HAP-1 (cell line): ENCODE data around the gene S100A1.
"Not testable (repeated sequence)": the region's sequence is repeated elsewhere in the genome, so short reads cannot be mapped to it uniquely, and the experiment has no call there.

Experiments
- DNase-seq, 2 experiments: peaks; one replicate each; pipeline ENCODE4 v3.0.0-alpha.2; 2016 to 2020; ENCODE audit warnings: low spot score in 2 of 2
- H3K27me3 ChIP-seq: fragments of 250-450 bp; sonication (Bioruptor Pico); 2 replicates; pipeline ENCODE4 v1.5.1; 2020; ENCODE audit warnings: low read depth, mild to moderate bottlenecking, moderate library complexity
- H3K36me3 ChIP-seq: fragments of 250-450 bp; sonication (Bioruptor Pico); replicated peaks from 2 replicates; pipeline ENCODE4 v1.5.1; 2020; ENCODE audit warnings: mild to moderate bottlenecking
- H3K4me1 ChIP-seq: fragments of 250-450 bp; sonication (Bioruptor Pico); 2 replicates; pipeline ENCODE4 v1.5.1; 2020; ENCODE audit warnings: mild to moderate bottlenecking
- H3K4me3 ChIP-seq: fragments of 250-450 bp; sonication (Bioruptor Pico); 2 replicates; pipeline ENCODE4 v1.5.1; 2020; ENCODE audit warnings: mild to moderate bottlenecking, moderate library complexity
- H3K9me3 ChIP-seq: fragments of 250-450 bp; sonication (Bioruptor Pico); 2 replicates; pipeline ENCODE4 v1.5.1; 2020; ENCODE audit warnings: mild to moderate bottlenecking, moderate library complexity
- in situ Hi-C: fragments of 300-500 bp; cut with MboI; formaldehyde crosslinking; loops from 3 replicates; pipeline ENCODE4 v1.14.3; 2020; ENCODE audit warnings: low sequenced_read_pairs, inconsistent platforms, mixed read lengths

Gene S100A1

DNA sequence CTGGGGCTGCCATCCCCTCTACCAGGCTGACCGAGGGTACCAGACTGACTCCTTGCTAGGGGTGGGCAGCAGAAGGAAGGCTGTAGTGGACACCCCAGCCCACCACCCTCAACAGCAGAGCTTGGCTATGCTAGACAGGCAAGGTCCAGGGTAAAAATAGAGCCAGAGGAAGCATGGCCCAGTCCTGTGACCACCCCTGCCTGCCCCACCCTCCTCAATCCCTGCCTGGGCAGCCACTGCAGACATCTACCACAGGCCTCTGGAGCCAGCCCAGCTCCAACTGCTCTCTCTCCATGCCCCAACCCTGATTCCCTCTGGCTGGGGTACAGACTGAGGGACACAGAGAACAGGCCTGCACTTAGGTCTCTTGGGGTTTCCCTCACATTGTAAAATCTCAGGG lies 1.7 kb downstream of the S100A1 start:
- Histone ChIP-seq H3K9me3 (no peaks in the 10 kb centered on the region), H3K4me3 (no peak overlapping the region), H3K27me3 (no peaks in the 10 kb centered on the region), H3K4me1 (peaks cover 24% of the 10 kb centered on the region), H3K36me3 (peaks cover 13% of the 10 kb centered on the region)
- in situ Hi-C loops, result no loop called here
- DNase-seq, result no peak

DNA sequence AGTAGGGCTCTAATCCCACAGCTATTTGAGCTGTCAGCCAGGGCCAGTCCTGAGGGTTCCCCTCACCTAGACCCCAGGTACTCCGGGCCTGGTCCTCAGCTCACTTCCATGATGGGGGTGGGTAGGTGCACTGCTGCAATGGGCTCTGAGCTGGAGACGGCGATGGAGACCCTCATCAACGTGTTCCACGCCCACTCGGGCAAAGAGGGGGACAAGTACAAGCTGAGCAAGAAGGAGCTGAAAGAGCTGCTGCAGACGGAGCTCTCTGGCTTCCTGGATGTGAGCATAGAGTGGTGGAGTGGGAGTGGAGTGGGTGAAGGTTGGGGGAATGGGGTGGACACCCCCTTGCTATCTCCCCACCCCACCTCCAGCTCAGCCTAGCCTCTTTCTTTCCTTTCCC lies 2.1 kb downstream of the S100A1 start:
- Histone ChIP-seq H3K36me3 (peaks cover 12% of the 10 kb centered on the region), H3K4me3 (no peak overlapping the region), H3K27me3 (no peaks in the 10 kb centered on the region), H3K4me1 (peaks cover 24% of the 10 kb centered on the region), H3K9me3 (no peaks in the 10 kb centered on the region)
- in situ Hi-C loops, result no loop called here
- DNase-seq, result no peak

DNA sequence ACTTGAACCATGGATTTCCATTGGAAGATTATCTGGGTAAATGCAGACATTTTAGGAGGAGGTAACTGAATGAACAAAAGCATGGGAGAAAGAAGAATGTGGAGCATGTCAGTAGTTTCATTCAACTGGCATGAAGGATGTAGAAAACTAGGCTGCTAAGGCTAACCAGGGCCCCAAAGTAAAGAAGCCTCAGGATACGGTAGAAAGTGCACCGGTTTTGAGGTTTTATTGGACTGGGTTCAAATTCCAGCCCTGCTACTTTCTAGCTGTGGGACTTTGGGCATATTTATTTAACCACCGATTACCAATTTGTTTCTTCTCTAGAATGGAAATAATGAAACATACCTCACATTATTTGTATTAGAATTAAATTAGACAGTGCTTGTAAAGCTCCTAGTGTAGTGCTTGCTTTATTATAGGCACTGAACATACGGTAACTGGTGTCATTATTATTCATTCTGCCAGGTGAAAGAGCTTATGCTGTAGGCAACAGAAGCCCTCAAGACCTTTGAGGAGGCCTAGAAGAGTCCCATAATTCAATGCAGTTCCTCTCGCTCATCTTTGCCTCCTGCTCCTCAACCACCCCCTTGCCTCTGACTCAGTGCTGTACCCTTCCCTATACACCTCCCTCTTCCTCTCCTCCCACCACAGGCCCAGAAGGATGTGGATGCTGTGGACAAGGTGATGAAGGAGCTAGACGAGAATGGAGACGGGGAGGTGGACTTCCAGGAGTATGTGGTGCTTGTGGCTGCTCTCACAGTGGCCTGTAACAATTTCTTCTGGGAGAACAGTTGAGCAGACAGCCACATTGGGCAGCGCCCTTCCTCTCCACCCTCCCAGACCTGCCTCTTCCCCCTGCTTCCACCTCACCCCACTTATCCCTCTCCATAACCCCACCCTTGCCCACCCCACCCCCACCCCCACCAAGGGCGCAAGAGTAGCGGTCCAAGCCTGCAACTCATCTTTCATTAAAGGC lies 3.1 kb downstream of the S100A1 start:
- Histone ChIP-seq H3K4me1 (peaks cover 26% of the 10 kb centered on the region), H3K4me3 (no peak overlapping the region)
- in situ Hi-C loops, result no loop called here

DNA sequence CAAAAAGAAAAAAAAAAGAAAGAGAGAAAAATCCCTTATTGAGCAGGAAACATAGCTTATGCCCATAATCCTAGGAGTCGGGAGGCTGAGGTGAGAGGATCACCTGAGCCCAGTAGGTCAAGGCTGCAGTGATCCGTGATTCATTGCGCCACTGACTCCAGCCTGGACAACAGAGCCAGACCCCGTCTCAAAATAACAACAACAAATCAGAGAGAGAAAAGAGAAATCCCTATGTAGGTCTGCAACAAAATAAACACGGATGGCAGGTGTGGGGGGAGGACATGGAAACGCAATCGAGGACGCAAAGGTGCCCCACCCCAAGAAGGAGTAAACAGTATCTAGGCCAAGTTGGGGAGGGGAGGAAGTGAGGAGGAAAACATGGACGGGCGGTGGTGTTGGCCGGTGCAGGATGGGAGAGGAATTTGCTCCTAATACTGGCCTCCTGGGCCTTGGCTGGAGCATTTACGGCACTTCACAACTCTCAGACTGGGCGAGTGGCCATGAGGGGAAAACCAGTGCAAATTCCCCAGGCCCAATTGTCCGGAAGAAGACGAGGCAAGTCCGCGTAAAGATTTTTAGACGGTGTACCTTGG lies 5.0 kb downstream of the S100A1 start:
- in situ Hi-C loops, result no loop called here
- no peak for DNase-seq
- Histone ChIP-seq H3K9me3 (no peaks in the 10 kb centered on the region), H3K4me3 (peak overlapping the region; percentile 100), H3K36me3 (peaks cover 36% of the 10 kb centered on the region), H3K4me1 (peaks cover 20% of the 10 kb centered on the region), H3K27me3 (no peaks in the 10 kb centered on the region)

More for the DNA sequence above, 3.1 kb downstream of the S100A1 start:
- Histone ChIP-seq H3K27me3 (no peaks in the 10 kb centered on the region), H3K36me3 (peaks cover 17% of the 10 kb centered on the region), H3K9me3 (no peaks in the 10 kb centered on the region)
- no peak for DNase-seq

DNA sequence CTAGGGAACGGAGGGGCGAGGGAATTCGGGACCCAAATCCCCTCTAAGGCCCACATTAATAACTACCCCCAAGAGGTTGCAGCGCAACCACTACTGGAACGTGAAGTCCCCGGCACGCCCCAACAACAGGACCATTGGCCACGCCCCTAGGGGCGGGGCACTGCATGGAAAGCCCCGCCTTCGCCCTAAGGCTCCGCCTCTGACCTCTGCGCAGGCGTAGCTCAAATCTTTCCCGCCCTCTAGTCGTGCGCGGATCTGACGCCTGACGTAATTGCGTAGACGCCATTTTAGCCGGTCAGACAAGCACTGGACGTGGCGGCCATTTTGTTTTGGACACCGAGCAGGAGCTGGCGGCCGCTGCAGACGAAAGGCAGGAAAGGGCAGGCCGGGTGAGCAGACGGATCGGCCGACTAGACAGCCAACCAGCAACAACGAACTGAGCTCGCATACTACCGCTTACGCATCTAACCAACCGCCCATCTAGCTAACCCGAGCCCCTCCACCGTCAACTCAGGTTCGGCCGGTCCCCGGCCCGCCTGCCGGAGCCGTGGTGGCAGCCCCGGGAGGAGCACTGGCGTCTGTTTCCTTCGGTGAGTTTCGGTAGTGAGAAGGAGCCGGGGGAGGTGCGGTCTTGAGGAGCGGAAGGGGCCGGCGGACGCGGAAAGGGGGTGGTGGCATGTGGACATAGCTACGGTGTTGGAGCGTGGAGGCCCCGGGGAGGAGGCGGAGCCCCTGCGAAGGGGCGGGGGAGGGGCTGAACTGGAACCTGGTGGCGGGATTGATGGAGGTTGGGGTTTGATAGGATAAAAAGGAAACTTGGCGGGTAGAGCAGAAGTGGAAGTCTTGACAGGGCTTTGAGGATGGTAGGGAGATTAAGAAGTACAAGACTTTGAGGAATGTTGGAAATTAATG lies 5.8 kb downstream of the S100A1 start, which contains the start of gene CHTOP:
CHTOP (plus strand) TSS at position 313 of the 912 bp plus-strand sequence. CDS start 2,523 bp downstream, outside the sequence.
- Histone ChIP-seq H3K4me3 (peak within 1 kb of the TSS; percentile 100), H3K27me3 (no peaks in the 10 kb centered on the region), H3K36me3 (peaks cover 43% of the 10 kb centered on the region), H3K4me1 (peaks cover 20% of the 10 kb centered on the region), H3K9me3 (no peaks in the 10 kb centered on the region)
- in situ Hi-C loops, result no loop called here
- DNase-seq, result peak; percentile 97

DNA sequence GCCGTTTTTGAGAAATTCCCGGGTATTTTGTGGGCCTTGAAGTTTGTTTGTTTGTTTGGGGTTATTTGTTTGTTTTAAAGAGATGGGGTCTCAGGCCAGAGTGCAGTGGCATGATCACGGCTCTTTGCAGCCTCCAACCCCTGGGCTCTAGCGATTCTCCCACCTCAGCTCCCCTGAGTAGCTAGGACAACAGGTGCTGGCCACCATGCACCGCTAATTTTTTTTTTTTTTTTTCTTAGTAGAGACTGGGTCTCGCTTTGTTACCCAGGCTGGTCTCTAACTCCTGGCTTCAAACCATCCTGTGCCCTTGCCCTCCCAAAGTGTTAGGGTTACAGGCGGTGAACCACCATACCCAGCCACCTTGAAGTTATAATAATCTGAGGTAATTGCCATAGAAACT lies 7.6 kb downstream of the S100A1 start:
- peaks cover 18% of the 10 kb centered on the region for H3K4me1 ChIP-seq
- no peak for DNase-seq
- peaks cover 62% of the 10 kb centered on the region for H3K36me3 ChIP-seq
- H3K9me3 ChIP-seq, result no peaks in the 10 kb centered on the region
- no peaks in the 10 kb centered on the region for H3K27me3 ChIP-seq
- peak overlapping the region; percentile 100; the same call in 1 of the 2 replicates for H3K4me3 ChIP-seq
- in situ Hi-C loops, result no loop called here

DNA sequence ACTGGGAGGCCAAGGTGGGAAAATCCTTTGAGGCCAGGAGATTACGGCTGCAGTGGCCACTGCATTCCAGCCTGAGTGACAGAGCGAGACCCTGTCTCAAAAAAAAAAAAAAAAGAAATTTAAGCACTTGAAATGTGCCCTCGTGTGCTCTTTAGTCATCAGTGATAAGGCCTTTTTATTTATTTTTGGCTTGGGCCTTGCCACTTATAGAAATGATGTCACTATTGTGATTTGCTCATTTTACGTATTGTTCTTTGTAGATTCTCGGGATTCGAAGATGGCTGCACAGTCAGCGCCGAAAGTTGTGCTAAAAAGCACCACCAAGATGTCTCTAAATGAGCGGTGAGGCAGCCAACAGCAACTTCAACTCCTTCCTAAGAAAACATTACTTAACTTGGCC lies 8.1 kb downstream of the S100A1 start:
- no peak for DNase-seq
- H3K27me3 ChIP-seq, result no peaks in the 10 kb centered on the region
- peaks cover 16% of the 10 kb centered on the region for H3K4me1 ChIP-seq
- in situ Hi-C loops, result no loop called here
- peaks cover 66% of the 10 kb centered on the region for H3K36me3 ChIP-seq
- no peaks in the 10 kb centered on the region for H3K9me3 ChIP-seq
- H3K4me3 ChIP-seq, result no peak overlapping the region

DNA sequence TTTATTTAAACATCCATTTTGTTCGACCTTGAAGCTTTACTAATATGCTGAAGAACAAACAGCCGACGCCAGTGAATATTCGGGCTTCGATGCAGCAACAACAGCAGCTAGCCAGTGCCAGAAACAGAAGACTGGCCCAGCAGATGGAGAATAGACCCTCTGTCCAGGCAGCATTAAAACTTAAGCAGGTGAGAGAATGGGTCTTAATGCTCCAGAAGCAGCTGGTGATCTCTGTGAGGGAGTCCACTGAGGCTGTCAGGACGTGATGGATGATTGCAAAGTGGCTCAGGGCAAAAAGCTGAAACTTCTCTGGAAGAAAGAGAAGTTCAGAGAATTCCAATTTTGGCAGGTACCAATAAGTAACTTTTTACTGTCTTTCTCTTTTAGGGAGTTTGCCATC lies 10.0 kb downstream of the S100A1 start:
- DNase-seq, result no peak
- in situ Hi-C loops, result no loop called here
- Histone ChIP-seq H3K4me3 (no peak overlapping the region), H3K4me1 (peaks cover 15% of the 10 kb centered on the region), H3K9me3 (no peaks in the 10 kb centered on the region), H3K36me3 (peaks cover 83% of the 10 kb centered on the region), H3K27me3 (no peaks in the 10 kb centered on the region)

DNA sequence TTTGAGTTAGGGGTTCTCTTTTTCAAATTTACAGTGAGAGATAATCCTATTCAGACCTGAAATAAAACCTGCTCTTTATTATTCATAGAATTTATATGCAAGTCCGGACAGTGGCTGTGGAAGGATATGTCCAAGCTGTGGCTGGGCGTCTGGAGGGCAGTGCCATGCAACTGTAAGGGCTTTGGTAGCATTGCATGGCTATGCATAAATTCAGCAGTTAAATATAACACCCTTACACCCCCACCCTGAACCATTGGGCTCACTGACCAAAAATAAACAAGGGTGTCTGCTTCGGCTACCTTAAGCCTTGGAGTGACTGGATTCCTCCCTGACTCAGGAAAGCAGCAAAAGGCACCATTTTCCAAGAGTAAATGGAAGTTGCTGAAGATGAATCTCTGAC lies 11.0 kb downstream of the S100A1 start:
- no peaks in the 10 kb centered on the region for H3K27me3 ChIP-seq
- DNase-seq, result no peak
- H3K9me3 ChIP-seq, result no peaks in the 10 kb centered on the region
- H3K36me3 ChIP-seq, result peaks cover 90% of the 10 kb centered on the region
- H3K4me1 ChIP-seq, result peaks cover 11% of the 10 kb centered on the region
- in situ Hi-C loops, result no loop called here
- H3K4me3 ChIP-seq, result no peak overlapping the region

DNA sequence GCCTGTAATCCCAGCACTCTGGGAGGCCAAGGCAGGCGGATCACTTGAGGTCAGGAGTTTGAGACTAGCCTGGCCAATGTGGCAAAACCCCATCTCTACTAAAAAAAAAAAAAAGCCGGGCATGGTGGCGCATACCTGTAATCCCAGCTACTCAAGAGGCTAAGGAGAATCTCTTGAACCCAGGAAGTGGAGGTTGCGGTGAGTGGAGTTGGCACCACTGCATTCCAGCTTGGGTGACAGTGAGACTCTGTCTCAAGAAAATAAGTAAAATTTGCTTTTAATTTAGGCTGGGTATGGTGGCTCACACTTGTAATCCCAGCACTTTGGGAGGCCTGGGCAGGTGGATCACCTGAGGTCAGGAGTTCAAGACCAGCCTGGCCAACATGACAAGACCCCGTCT lies 12.0 kb downstream of the S100A1 start:
- DNase-seq, H3K9me3 ChIP-seq, H3K27me3 ChIP-seq, H3K4me3 ChIP-seq, in situ Hi-C loops: not testable (repeated sequence)
- Histone ChIP-seq H3K4me1 (peaks cover 11% of the 10 kb centered on the region), H3K36me3 (peaks cover 98% of the 10 kb centered on the region)

DNA sequence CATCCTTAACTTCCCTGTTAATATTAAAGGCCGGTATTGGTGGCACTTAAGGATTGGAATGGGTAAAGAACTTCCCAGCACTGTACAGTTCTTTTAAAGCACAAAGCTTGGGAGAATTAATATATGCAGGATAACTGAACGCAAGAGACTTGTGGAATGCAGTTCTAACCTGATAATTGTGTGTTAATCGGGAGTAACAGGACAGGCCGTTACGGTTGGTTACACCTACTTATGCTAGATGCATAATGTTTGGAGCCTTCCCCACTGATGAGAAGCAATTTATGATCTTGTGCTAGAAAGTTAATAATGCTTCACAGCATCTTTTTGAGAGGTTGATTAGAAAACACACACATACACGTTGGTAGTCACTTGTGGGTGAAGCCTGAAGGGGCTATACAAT lies 12.6 kb downstream of the S100A1 start:
- DNase-seq, result no peak
- in situ Hi-C loops, result no loop called here
- Histone ChIP-seq H3K27me3 (no peaks in the 10 kb centered on the region), H3K4me1 (peaks cover 11% of the 10 kb centered on the region), H3K36me3 (peaks cover 99% of the 10 kb centered on the region), H3K4me3 (no peak overlapping the region), H3K9me3 (no peaks in the 10 kb centered on the region)

DNA sequence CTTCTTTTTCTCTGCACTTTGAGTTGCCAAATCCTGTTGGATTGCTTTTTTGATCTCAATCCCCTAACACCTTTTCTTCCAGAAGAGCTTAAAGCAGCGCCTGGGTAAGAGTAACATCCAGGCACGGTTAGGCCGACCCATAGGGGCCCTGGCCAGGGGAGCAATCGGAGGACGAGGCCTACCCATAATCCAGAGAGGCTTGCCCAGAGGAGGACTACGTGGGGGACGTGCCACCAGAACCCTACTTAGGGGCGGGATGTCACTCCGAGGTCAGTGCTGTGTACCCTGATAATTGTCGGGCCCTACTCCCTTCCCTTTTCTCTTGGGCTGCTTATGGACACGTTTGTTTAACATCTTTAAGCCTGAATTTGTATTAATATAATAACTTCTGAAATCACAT lies 13.9 kb downstream of the S100A1 start:
- Histone ChIP-seq H3K4me3 (no peak overlapping the region), H3K9me3 (no peaks in the 10 kb centered on the region), H3K36me3 (peaks cover 93% of the 10 kb centered on the region), H3K27me3 (no peaks in the 10 kb centered on the region), H3K4me1 (peaks cover under 1% of the 10 kb centered on the region)
- DNase-seq, result no peak
- in situ Hi-C loops, result no loop called here

DNA sequence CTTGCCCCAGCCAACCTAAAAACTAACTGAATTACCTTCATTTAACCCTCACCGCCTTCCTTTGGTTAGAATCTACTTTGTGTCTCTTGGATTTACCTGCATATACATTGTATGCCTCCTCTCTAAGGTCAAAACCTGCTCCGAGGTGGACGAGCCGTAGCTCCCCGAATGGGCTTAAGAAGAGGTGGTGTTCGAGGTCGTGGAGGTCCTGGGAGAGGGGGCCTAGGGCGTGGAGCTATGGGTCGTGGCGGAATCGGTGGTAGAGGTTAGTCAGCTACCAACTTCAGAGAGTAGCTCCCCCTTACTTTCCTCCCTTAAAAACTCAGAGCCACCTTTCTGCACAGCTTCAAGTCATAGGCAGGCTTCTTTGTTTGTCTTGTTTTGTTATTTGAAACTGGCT lies 14.9 kb downstream of the S100A1 start:
- H3K4me3 ChIP-seq, result no peak overlapping the region
- DNase-seq, result no peak
- H3K27me3 ChIP-seq, result no peaks in the 10 kb centered on the region
- H3K4me1 ChIP-seq, result no peaks in the 10 kb centered on the region; the same call in none of the 2 replicates
- H3K36me3 ChIP-seq, result peaks cover 83% of the 10 kb centered on the region
- H3K9me3 ChIP-seq, result no peaks in the 10 kb centered on the region
- in situ Hi-C loops, result no loop called here
